ENCODE results near the gene NFYC. TPM values are rescaled to one million over a fixed set of nuclear protein-coding genes. Genes with fewer than 3 reads are reported as not detected.

NFYC gene
- total RNA-seq, 2 experiments from 2014 or later: 71.1 to 91.2 TPM

DNA sequence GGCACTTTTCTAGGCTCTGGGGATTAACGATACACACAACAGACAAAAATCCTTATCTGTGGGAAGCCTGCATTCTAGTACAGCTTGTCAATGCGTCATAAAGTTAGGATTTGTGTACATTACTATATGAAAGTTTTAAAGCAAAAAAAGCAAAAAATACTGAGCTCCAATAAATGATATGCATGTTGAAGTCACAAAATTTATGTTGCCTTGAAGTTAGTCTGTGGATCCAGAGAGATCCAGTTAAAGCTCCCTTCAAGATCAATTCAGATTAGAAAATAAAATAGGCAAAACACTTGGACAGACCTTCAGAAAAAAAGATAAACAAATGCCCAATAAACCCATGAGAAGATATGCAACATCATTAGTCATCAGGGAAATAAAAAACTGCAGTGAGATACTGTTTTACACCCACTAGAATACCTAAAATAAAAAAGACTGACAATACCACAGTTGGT, 59.0 kb downstream of the NFYC start:
- DNase-seq: no peak
- no peaks in the 10 kb centered on the region for H3K27me3 Mint-ChIP-seq
- H3K4me3 Mint-ChIP-seq: no peak overlapping the region
- peaks cover 65% of the 10 kb centered on the region for H3K36me3 Mint-ChIP-seq
- peaks cover 38% of the 10 kb centered on the region for H3K4me1 Mint-ChIP-seq
- CTCF ChIA-PET: no interaction called here
- H3K27ac Mint-ChIP-seq: peak overlapping the region; percentile 52
- ATAC-seq: no peak
- no peaks in the 10 kb centered on the region for H3K9me3 Mint-ChIP-seq (ENCODE audit: low read depth)

DNA sequence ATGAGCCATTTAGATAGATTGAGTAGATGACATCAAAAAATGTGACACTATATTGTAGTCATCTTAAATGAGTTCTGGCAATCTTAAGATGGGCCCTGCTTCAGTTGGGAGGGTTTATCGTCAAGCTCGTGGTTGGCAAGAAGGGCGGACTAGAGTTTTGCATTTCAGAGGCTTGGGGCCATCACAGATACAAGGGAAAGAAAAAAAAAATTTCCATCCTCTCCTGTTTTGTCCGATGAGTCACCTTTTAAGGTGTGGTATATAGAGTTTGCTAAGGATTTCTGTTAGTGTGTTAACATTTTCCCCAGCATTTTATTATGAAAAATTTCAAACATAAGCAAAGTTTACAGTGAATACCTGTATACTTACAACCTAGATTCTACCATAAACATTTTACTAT, 60.3 kb downstream of the NFYC start:
- no peaks in the 10 kb centered on the region for H3K9me3 Mint-ChIP-seq (ENCODE audit: low read depth)
- no peaks in the 10 kb centered on the region for H3K27me3 Mint-ChIP-seq
- no peak overlapping the region for H3K27ac Mint-ChIP-seq
- no peak for DNase-seq
- H3K4me1 Mint-ChIP-seq: peaks cover 30% of the 10 kb centered on the region
- peaks cover 67% of the 10 kb centered on the region for H3K36me3 Mint-ChIP-seq
- no peak overlapping the region for H3K4me3 Mint-ChIP-seq
- no peak for ATAC-seq
- CTCF ChIA-PET: interaction anchor here (1.6 kb wide), 1 partner anchor 60 kb away, joined by 4 read pairs; the partner anchor contains the start of gene NFYC

GRCh38 chr1:40753142-40753882, 61.8 kb downstream of the NFYC start:
- Mint-ChIP-seq H3K4me3 (peak overlapping the region; percentile 56), H3K36me3 (peaks cover 63% of the 10 kb centered on the region), H3K27ac (peak overlapping the region; percentile 81), H3K4me1 (peaks cover 30% of the 10 kb centered on the region), H3K9me3 (ENCODE audit: low read depth) (no peaks in the 10 kb centered on the region), H3K27me3 (no peaks in the 10 kb centered on the region)
- no peak for DNase-seq
- ATAC-seq: peak; percentile 79
- CTCF ChIA-PET: interaction anchor here (1.0 to 2.4 kb wide), 5 partner anchors 17 to 97 kb away, joined by 3 to 10 read pairs (median 4); partner anchors contain the start of gene NFYC

DNA sequence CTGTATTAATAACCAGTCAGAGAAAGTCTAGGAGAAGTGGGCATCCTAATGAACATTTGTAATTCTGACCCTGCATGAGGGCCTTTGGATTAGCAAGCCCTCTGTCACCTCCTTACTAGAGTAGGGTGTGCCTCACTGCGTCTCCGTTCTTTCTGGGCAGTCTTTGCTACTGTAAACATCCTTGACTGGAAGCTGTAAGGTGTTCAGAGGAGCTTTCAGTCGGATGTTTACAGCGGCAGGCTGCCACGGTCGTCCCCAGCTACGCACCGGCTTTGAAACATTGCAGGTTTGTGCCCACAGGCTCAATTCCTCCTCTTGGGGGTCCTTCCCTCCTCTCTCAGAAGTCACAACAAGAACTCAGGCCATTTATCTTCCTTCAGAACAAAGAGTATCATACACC, 62.7 kb downstream of the NFYC start:
- H3K27ac Mint-ChIP-seq: no peak overlapping the region
- peaks cover 61% of the 10 kb centered on the region for H3K36me3 Mint-ChIP-seq
- H3K9me3 Mint-ChIP-seq (ENCODE audit: low read depth): no peaks in the 10 kb centered on the region
- DNase-seq (no peak), ATAC-seq (no peak)
- H3K4me1 Mint-ChIP-seq: peaks cover 30% of the 10 kb centered on the region
- no peaks in the 10 kb centered on the region for H3K27me3 Mint-ChIP-seq
- no peak overlapping the region for H3K4me3 Mint-ChIP-seq
- CTCF ChIA-PET: interaction anchor here (0.8 to 2.4 kb wide), 3 partner anchors 16 to 96 kb away, joined by 3 to 10 read pairs (median 5); no protein-coding TSS in a partner anchor

- CTCF ChIA-PET: interaction anchor here (1.1 to 4.0 kb wide), 2 partner anchors 19 to 60 kb away, joined by 3 to 21 read pairs; no protein-coding TSS in a partner anchor
- no peaks in the 10 kb centered on the region for H3K27me3 Mint-ChIP-seq
- H3K36me3 Mint-ChIP-seq: peaks cover 61% of the 10 kb centered on the region
- H3K4me3 Mint-ChIP-seq: no peak overlapping the region
- no peaks in the 10 kb centered on the region for H3K9me3 Mint-ChIP-seq (ENCODE audit: low read depth)
- ATAC-seq (no peak), DNase-seq (no peak)
- no peak overlapping the region for H3K27ac Mint-ChIP-seq
- H3K4me1 Mint-ChIP-seq: peaks cover 30% of the 10 kb centered on the region
Measured at GRCh38 chr1:40755067-40755466, 63.6 kb downstream of the NFYC start.

GRCh38 chr1:40756523-40756922, 65.0 kb downstream of the NFYC start:
- no peak overlapping the region for H3K27ac Mint-ChIP-seq
- CTCF ChIA-PET: interaction anchor here (1.3 to 4.0 kb wide), 3 partner anchors 14 to 192 kb away, joined by 5 to 21 read pairs (median 5); no protein-coding TSS in a partner anchor
- DNase-seq: no peak
- no peak for ATAC-seq
- H3K4me3 Mint-ChIP-seq: no peak overlapping the region
- H3K4me1 Mint-ChIP-seq: peaks cover 21% of the 10 kb centered on the region
- H3K9me3 Mint-ChIP-seq (ENCODE audit: low read depth): no peaks in the 10 kb centered on the region
- peaks cover 58% of the 10 kb centered on the region for H3K36me3 Mint-ChIP-seq
- H3K27me3 Mint-ChIP-seq: no peaks in the 10 kb centered on the region

DNA sequence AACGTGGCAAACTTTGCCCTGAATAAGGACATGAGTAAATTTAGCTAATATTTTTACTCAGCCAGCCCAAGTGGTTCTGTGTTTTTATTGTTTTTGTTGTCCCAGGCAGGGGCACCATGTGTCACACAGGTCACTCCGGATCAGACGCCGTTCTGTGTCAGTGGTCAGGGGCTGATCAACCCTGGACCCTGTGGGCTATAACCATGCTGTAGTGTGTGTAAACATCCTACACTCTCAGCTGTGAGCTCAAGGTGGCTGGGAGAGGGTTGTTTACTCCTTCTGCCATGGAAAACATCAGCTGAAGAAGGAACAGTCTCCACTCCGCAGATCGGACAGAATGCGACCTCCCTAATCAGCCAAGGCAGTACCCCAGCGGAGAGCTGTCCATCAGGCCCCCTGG, 65.6 kb downstream of the NFYC start:
- no peaks in the 10 kb centered on the region for H3K27me3 Mint-ChIP-seq
- H3K4me3 Mint-ChIP-seq: no peak overlapping the region
- peaks cover 55% of the 10 kb centered on the region for H3K36me3 Mint-ChIP-seq
- no peak for DNase-seq
- H3K9me3 Mint-ChIP-seq (ENCODE audit: low read depth): no peaks in the 10 kb centered on the region
- ATAC-seq: no peak
- no peak overlapping the region for H3K27ac Mint-ChIP-seq
- CTCF ChIA-PET: interaction anchor here (1.3 to 4.0 kb wide), 3 partner anchors 13 to 192 kb away, joined by 5 to 21 read pairs (median 5); no protein-coding TSS in a partner anchor
- peaks cover 18% of the 10 kb centered on the region for H3K4me1 Mint-ChIP-seq

GRCh38 chr1:40758004-40758403, 66.5 kb downstream of the NFYC start:
- H3K27me3 Mint-ChIP-seq: no peaks in the 10 kb centered on the region

DNA sequence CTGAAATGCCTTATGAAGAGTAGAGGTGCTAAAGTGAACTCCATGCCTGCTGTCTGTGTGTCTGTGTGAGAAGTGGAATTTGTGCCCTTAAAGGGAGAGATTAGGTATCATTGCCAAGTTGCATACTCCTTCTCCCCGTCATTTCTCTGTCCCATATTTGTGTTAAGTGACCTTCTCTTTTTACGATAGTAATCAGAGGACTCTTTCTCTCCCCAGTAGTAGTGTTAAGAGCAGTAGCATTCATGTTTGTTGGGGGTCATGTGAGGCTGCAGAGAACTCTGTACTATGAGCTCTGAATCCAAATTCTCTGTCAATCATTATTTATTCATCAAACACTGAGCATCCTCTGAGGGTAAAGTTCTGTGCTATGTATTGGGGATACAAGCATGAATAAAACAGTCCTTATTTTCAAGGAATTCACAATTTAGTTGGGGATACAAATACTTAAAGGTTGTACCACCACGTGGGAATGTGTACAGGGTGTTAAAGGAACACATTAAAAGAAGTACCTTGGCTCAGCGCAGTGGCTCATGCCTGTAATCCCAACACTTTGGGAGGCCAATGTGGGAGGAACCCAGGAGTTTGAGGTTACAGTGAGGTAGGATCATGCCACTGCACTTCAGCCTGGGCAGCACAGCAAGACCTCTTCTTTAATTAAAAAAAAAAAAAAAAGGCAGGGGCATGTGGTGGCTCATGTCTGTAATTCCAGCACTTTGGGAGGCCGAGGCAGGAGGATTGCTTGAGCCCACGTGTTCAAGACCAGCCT, 67.3 kb downstream of the NFYC start:
- CTCF ChIA-PET: interaction anchor here (4.0 kb wide), 1 partner anchor 15 kb away, joined by 21 read pairs; no protein-coding TSS in a partner anchor
- no peaks in the 10 kb centered on the region for H3K27me3 Mint-ChIP-seq
- no peak overlapping the region for H3K27ac Mint-ChIP-seq
- no peak overlapping the region for H3K4me3 Mint-ChIP-seq
- H3K4me1 Mint-ChIP-seq: peaks cover 19% of the 10 kb centered on the region
- H3K9me3 Mint-ChIP-seq (ENCODE audit: low read depth): no peaks in the 10 kb centered on the region
- DNase-seq: no peak
- no peak for ATAC-seq
- H3K36me3 Mint-ChIP-seq: peaks cover 52% of the 10 kb centered on the region

More at GRCh38 chr1:40758004-40758403, 66.5 kb downstream of the NFYC start:
- no peak for DNase-seq
- no peaks in the 10 kb centered on the region for H3K9me3 Mint-ChIP-seq (ENCODE audit: low read depth)
- peaks cover 54% of the 10 kb centered on the region for H3K36me3 Mint-ChIP-seq
- CTCF ChIA-PET: interaction anchor here (1.6 to 4.0 kb wide), 2 partner anchors 16 to 191 kb away, joined by 5 to 21 read pairs; no protein-coding TSS in a partner anchor
- H3K4me3 Mint-ChIP-seq: no peak overlapping the region
- H3K4me1 Mint-ChIP-seq: peaks cover 19% of the 10 kb centered on the region
- no peak overlapping the region for H3K27ac Mint-ChIP-seq
- no peak for ATAC-seq

GRCh38 chr1:40760984-40761383, 69.5 kb downstream of the NFYC start:
- H3K36me3 Mint-ChIP-seq: peaks cover 46% of the 10 kb centered on the region
- no peak overlapping the region for H3K4me3 Mint-ChIP-seq
- CTCF ChIA-PET: no interaction called here
- no peak for DNase-seq
- H3K4me1 Mint-ChIP-seq: peaks cover 32% of the 10 kb centered on the region
- H3K27me3 Mint-ChIP-seq: no peaks in the 10 kb centered on the region
- no peaks in the 10 kb centered on the region for H3K9me3 Mint-ChIP-seq (ENCODE audit: low read depth)
- ATAC-seq: no peak
- H3K27ac Mint-ChIP-seq: no peak overlapping the region

DNA sequence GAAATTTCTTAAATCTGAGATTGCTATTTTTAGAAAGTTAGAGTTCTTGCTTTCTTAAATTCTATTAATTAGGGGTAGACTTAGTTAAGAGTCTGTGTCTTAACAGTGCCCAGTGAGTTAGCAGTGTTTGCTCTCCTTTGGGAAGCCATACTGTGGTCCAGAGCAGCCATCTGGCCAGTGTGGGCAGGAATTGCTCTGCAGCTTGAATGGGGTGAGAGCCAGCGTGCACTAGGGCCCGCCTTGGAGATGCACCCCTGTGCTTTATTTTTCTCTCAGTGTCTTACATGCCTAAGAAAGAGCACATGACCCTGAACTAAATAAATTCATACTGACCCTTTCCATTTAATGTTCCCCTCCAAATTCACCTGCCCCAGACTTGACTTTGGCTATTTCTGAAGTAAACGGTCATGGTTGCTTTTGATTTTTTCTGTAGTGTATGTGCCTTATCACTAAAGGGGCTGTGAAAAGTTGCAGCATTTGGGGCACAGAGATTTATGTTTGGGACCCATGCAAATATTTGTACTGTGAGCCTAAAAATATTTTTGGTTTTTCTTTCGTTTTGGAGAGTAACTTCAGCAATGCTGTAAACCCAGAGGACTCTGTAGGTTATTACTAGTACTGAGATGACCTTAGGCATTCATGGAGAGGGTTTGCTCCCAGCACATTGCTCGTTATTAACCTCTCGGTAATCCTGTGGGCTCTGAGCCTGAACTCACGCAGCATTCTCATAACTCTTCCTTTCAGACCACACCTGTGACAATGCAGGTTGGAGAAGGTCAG, 70.8 kb downstream of the NFYC start:
- Mint-ChIP-seq H3K27ac (peak overlapping the region; percentile 41), H3K4me1 (peaks cover 35% of the 10 kb centered on the region), H3K4me3 (no peak overlapping the region), H3K9me3 (ENCODE audit: low read depth) (no peaks in the 10 kb centered on the region), H3K36me3 (peaks cover 52% of the 10 kb centered on the region), H3K27me3 (no peaks in the 10 kb centered on the region)
- DNase-seq: no peak
- CTCF ChIA-PET: interaction anchor here (1.4 kb wide), 1 partner anchor 190 kb away, joined by 4 read pairs; no protein-coding TSS in a partner anchor
- no peak for ATAC-seq

DNA sequence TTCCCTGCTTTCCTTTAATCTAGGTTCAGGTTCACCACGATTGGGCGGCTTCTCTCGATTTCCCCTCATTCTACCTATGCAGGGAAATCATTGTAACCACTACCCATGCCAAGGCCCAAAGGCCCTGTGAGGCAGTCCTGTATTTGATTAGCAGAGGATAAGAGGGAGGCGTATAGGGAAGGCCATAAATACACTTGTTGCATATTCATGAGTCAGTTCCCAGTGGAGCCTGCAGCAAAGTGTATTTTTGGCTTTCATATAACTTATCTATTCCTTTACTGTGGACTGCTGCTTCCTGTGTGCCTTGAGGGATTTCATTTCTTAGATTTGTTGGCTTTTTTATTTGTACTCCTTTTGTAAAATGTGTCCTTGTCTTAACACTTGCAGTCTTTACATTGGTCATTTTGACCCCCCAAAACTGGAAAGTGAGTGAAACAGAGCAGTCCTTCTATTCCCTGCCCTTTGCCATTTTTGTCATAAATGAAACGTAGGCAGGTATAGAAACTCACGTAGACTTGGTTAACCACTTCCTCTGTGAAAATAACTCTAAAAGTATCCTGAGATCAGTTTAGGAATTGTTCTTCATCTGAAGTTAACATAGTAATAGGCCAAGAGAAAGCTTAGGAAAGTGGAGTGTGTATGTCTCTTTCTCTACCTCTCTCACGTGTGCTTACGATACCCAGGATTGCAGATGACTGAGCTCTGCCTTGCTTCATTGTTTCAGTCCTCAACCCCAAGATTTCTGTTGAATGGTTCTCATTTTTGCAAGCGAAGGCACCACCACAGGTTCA, 72.4 kb downstream of the NFYC start:
- Mint-ChIP-seq H3K27me3 (no peaks in the 10 kb centered on the region), H3K36me3 (peaks cover 52% of the 10 kb centered on the region), H3K4me3 (peak overlapping the region; percentile 5), H3K27ac (peak overlapping the region; percentile 91), H3K9me3 (ENCODE audit: low read depth) (no peaks in the 10 kb centered on the region), H3K4me1 (peaks cover 35% of the 10 kb centered on the region)
- CTCF ChIA-PET: interaction anchor here (0.9 to 3.5 kb wide), 7 partner anchors 10 to 189 kb away, joined by 3 to 47 read pairs (median 4); partner anchors contain the start of genes CITED4 and NFYC
- DNase-seq (no peak), ATAC-seq (peak; percentile 48)

All from activated CD8-positive, alpha-beta memory T cell treated with anti-CD3 and anti-CD28 coated beads, Interleukin-2, amount 10 ng/mL, durations not matched to agents 7 days and 5 days (primary cell).